Measurements from ENCODE around the gene STON2. TPM values are rescaled to one million over a fixed set of nuclear protein-coding genes. Genes with fewer than 3 reads are reported as not detected.

Gene STON2
- total and polyA plus RNA-seq, 4 donors = 1.9 to 30.0 (median 7.3) TPM

GRCh38 chr14:81406863-81407262 lies 6.7 kb upstream of the STON2 start:
- no peaks in the 10 kb centered on the region for H3K27me3 ChIP-seq (ENCODE audit: control insufficient read depth in 4 of 4, insufficient read depth in 4 of 4, low read length in 3 of 4)
- DNase-seq (ENCODE audit: low spot score) = no peak
- TF ChIP-seq RXRA (IDR thresholded peaks at IDR 0.05) (peak in 1 of 2 donors; percentile 30), HNF4G (IDR thresholded peaks at IDR 0.05) (no peak)
- peaks cover 0 to 4% (median 2%) of the 10 kb centered on the region in 4 donors for H3K4me1 ChIP-seq (ENCODE audit: control insufficient read depth in 4 of 4, insufficient read depth in 4 of 4, low read length in 3 of 4)
- no peak overlapping the region for H3K4me3 ChIP-seq (ENCODE audit: low read depth in 1 of 3, low read length in 3 of 3)
- H3K9me3 ChIP-seq (ENCODE audit: control insufficient read depth in 4 of 4, low read length in 3 of 4) = no peaks in the 10 kb centered on the region
- H3K36me3 ChIP-seq (ENCODE audit: control insufficient read depth in 4 of 4, insufficient read depth in 3 of 4, low read depth in 1 of 4, low read length in 3 of 4) = no peaks in the 10 kb centered on the region
- H3K9ac ChIP-seq (ENCODE audit: low read depth in 1 of 2, low read length in 2 of 2) = no peak overlapping the region
- WGBS = 26% methylated on average over 4 of the region's 4 CpGs
- no peak overlapping the region for H3K27ac ChIP-seq (ENCODE audit: low read depth in 1 of 2, low read length in 2 of 2)

GRCh38 chr14:81402123-81402495 lies 2.0 kb upstream of the STON2 start:
- TF ChIP-seq ATF3 (IDR thresholded peaks at IDR 0.05) = no peak
- TF ChIP-seq JUND (IDR thresholded peaks at IDR 0.05) = no peak
- no peak for TF ChIP-seq TAF1 (conservative IDR thresholded peaks at IDR 0.05)
- TF ChIP-seq CTCF (IDR thresholded peaks at IDR 0.05; ENCODE audit: low read depth, low read length, missing input control) = no peak
- no peak for TF ChIP-seq HNF4A (conservative IDR thresholded peaks at IDR 0.05)
- TF ChIP-seq NR2F2 (IDR thresholded peaks at IDR 0.05) = no peak
- TF ChIP-seq FOXA1 (IDR thresholded peaks at IDR 0.05) = no peak
- TF ChIP-seq EGR1 (IDR thresholded peaks at IDR 0.05; ENCODE audit: low read depth in 2 of 2) = no peak
- TF ChIP-seq FOXA2 (IDR thresholded peaks at IDR 0.05) = no peak
- no peak for TF ChIP-seq ZBTB33 (IDR thresholded peaks at IDR 0.05)
- TF ChIP-seq HNF4G (IDR thresholded peaks at IDR 0.05) = no peak
- no peak for TF ChIP-seq REST (IDR thresholded peaks at IDR 0.05)
- no peak for TF ChIP-seq RXRA (IDR thresholded peaks at IDR 0.05)
- TF ChIP-seq MAX (IDR thresholded peaks at IDR 0.05) = no peak
- no peaks in the 10 kb centered on the region for H3K9me3 ChIP-seq (ENCODE audit: control insufficient read depth in 4 of 4, low read length in 3 of 4)
- no peak overlapping the region for H3K4me3 ChIP-seq (ENCODE audit: low read depth in 1 of 3, low read length in 3 of 3)
- H3K9ac ChIP-seq (ENCODE audit: low read depth in 1 of 2, low read length in 2 of 2) = no peak overlapping the region
- no peaks in the 10 kb centered on the region for H3K27me3 ChIP-seq (ENCODE audit: control insufficient read depth in 4 of 4, insufficient read depth in 4 of 4, low read length in 3 of 4)
- no peak for DNase-seq (ENCODE audit: low spot score)
- no peaks in the 10 kb centered on the region for H3K36me3 ChIP-seq (ENCODE audit: control insufficient read depth in 4 of 4, insufficient read depth in 3 of 4, low read depth in 1 of 4, low read length in 3 of 4)
- peaks cover 0 to 9% (median 4%) of the 10 kb centered on the region in 4 donors for H3K4me1 ChIP-seq (ENCODE audit: control insufficient read depth in 4 of 4, insufficient read depth in 4 of 4, low read length in 3 of 4)
- WGBS = 85% methylated on average over 2 of the region's 2 CpGs
- no peak overlapping the region for H3K27ac ChIP-seq (ENCODE audit: low read depth in 1 of 2, low read length in 2 of 2)
